ENCODE measurements around the gene OR10T2.

Gene OR10T2, protein sequence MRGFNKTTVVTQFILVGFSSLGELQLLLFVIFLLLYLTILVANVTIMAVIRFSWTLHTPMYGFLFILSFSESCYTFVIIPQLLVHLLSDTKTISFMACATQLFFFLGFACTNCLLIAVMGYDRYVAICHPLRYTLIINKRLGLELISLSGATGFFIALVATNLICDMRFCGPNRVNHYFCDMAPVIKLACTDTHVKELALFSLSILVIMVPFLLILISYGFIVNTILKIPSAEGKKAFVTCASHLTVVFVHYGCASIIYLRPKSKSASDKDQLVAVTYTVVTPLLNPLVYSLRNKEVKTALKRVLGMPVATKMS

DNA sequence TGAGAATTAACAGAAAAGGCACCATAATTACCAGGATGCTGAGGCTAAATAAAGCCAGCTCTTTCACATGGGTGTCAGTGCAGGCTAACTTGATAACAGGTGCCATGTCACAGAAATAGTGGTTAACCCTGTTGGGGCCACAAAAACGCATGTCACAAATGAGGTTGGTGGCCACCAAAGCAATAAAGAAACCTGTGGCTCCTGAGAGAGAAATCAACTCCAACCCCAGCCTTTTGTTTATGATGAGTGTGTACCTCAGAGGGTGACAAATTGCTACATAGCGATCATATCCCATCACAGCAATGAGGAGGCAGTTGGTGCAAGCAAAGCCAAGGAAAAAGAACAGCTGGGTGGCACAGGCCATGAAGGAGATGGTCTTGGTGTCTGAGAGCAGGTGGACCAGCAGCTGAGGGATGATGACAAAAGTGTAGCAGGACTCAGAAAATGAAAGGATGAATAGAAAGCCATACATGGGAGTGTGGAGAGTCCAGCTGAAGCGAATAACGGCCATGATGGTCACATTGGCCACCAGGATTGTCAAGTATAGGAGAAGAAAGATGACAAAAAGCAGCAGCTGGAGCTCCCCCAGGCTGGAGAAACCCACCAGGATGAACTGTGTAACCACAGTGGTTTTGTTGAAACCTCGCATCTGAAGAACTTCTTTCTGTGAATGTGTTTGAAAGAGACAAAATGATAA is at the start of gene OR10T2:
TSS of gene OR10T2 (minus strand) at position 649 of the 697 bp plus-strand sequence. CDS start at position 649, 0 bp downstream.
- TF ChIP-seq TCF12 (IDR thresholded peaks at IDR 0.05; ENCODE audit: low read depth) = no peak
- TF ChIP-seq, protein P1, sequence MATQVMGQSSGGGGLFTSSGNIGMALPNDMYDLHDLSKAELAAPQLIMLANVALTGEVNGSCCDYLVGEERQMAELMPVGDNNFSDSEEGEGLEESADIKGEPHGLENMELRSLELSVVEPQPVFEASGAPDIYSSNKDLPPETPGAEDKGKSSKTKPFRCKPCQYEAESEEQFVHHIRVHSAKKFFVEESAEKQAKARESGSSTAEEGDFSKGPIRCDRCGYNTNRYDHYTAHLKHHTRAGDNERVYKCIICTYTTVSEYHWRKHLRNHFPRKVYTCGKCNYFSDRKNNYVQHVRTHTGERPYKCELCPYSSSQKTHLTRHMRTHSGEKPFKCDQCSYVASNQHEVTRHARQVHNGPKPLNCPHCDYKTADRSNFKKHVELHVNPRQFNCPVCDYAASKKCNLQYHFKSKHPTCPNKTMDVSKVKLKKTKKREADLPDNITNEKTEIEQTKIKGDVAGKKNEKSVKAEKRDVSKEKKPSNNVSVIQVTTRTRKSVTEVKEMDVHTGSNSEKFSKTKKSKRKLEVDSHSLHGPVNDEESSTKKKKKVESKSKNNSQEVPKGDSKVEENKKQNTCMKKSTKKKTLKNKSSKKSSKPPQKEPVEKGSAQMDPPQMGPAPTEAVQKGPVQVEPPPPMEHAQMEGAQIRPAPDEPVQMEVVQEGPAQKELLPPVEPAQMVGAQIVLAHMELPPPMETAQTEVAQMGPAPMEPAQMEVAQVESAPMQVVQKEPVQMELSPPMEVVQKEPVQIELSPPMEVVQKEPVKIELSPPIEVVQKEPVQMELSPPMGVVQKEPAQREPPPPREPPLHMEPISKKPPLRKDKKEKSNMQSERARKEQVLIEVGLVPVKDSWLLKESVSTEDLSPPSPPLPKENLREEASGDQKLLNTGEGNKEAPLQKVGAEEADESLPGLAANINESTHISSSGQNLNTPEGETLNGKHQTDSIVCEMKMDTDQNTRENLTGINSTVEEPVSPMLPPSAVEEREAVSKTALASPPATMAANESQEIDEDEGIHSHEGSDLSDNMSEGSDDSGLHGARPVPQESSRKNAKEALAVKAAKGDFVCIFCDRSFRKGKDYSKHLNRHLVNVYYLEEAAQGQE (IDR thresholded peaks at IDR 0.05; ENCODE audit: low read depth) = no peak
- TF ChIP-seq FOXM1 (IDR thresholded peaks at IDR 0.05; ENCODE audit: borderline replicate concordance, low read depth) = no peak
- TF ChIP-seq TEAD4 (IDR thresholded peaks at IDR 0.05) = no peak
- TF ChIP-seq EP300 (IDR thresholded peaks at IDR 0.05; ENCODE audit: borderline replicate concordance) = no peak
- no peak for TF ChIP-seq CEBPB (IDR thresholded peaks at IDR 0.05)
- no peak for TF ChIP-seq TAF1 (IDR thresholded peaks at IDR 0.05; ENCODE audit: low read depth)
- TF ChIP-seq ZBTB7A (IDR thresholded peaks at IDR 0.05; ENCODE audit: low read depth) = no peak
- TF ChIP-seq, protein P2, sequence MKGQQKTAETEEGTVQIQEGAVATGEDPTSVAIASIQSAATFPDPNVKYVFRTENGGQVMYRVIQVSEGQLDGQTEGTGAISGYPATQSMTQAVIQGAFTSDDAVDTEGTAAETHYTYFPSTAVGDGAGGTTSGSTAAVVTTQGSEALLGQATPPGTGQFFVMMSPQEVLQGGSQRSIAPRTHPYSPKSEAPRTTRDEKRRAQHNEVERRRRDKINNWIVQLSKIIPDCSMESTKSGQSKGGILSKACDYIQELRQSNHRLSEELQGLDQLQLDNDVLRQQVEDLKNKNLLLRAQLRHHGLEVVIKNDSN (IDR thresholded peaks at IDR 0.05) = no peak
- no peak for TF ChIP-seq CREB1 (IDR thresholded peaks at IDR 0.05; ENCODE audit: low read depth)
- TF ChIP-seq RAD21 (IDR thresholded peaks at IDR 0.05; ENCODE audit: low read depth) = no peak
- TF ChIP-seq EGR1 (IDR thresholded peaks at IDR 0.05) = no peak
- no peak for TF ChIP-seq YY1 (IDR thresholded peaks at IDR 0.05; ENCODE audit: low read depth)
- TF ChIP-seq, protein P3, sequence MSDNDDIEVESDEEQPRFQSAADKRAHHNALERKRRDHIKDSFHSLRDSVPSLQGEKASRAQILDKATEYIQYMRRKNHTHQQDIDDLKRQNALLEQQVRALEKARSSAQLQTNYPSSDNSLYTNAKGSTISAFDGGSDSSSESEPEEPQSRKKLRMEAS (IDR thresholded peaks at IDR 0.05) = no peak

DNA sequence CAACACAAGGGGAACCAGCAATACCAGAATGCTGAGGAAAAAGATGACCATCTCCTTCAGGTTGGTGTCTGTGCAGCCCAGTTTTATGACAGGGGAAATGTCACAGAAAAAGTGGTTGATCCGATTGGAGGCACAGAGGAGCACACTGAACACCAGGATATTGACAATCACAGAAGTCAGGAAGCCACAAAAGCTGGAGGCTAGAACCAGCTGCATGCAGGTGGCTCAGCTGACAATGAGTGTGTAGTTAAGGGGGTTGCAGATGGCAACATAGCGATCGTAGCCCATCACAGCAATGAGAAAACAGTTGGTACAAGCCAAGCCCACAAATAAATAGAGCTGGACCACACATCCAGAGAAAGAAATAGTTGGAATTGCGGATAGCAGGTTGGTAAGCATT is 46.1 kb upstream of the OR10T2 start:
- no peak for TF ChIP-seq TCF12 (IDR thresholded peaks at IDR 0.05; ENCODE audit: low read depth)
- TF ChIP-seq, protein P1 (IDR thresholded peaks at IDR 0.05; ENCODE audit: low read depth) = no peak
- no peak for TF ChIP-seq TEAD4 (IDR thresholded peaks at IDR 0.05)
- no peak for TF ChIP-seq TAF1 (IDR thresholded peaks at IDR 0.05; ENCODE audit: low read depth)

DNA sequence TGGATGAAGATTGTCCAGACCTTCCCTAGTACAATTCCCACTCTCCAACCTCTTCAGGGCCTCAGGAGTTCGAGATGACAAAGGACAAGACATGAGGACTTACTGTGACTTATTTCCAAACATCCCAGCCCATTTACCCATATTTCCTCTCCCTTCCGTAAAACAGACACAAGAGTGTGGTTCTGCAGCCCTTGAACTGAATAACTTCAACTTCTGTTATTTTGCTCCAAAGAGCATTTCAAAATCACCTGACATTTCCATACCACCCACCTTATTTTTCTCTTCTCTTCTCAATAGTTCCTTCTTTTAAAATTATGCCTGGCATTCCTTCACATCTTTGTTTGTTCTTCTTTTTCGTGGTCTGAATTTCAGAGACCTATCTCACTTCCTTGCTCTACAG is 35.5 kb upstream of the OR10T2 start:
- TF ChIP-seq NFIC (IDR thresholded peaks at IDR 0.05) = no peak
- no peak for TF ChIP-seq CEBPB (IDR thresholded peaks at IDR 0.05)
- TF ChIP-seq, protein P3 (IDR thresholded peaks at IDR 0.05) = no peak
- no peak for TF ChIP-seq FOXM1 (IDR thresholded peaks at IDR 0.05; ENCODE audit: borderline replicate concordance, low read depth)
- no peak for TF ChIP-seq EP300 (IDR thresholded peaks at IDR 0.05; ENCODE audit: borderline replicate concordance)
- no peak for TF ChIP-seq ZBTB7A (IDR thresholded peaks at IDR 0.05; ENCODE audit: low read depth)
- TF ChIP-seq, protein P2 (IDR thresholded peaks at IDR 0.05) = no peak
- no peak for TF ChIP-seq TCF12 (IDR thresholded peaks at IDR 0.05; ENCODE audit: low read depth)
- no peak for TF ChIP-seq TAF1 (IDR thresholded peaks at IDR 0.05; ENCODE audit: low read depth)
- TF ChIP-seq TEAD4 (IDR thresholded peaks at IDR 0.05) = no peak
- no peak for TF ChIP-seq RAD21 (IDR thresholded peaks at IDR 0.05; ENCODE audit: low read depth)
- TF ChIP-seq CREB1 (IDR thresholded peaks at IDR 0.05; ENCODE audit: low read depth) = no peak
- TF ChIP-seq, protein P1 (IDR thresholded peaks at IDR 0.05; ENCODE audit: low read depth) = no peak
- no peak for TF ChIP-seq EGR1 (IDR thresholded peaks at IDR 0.05)
- TF ChIP-seq YY1 (IDR thresholded peaks at IDR 0.05; ENCODE audit: low read depth) = no peak

DNA sequence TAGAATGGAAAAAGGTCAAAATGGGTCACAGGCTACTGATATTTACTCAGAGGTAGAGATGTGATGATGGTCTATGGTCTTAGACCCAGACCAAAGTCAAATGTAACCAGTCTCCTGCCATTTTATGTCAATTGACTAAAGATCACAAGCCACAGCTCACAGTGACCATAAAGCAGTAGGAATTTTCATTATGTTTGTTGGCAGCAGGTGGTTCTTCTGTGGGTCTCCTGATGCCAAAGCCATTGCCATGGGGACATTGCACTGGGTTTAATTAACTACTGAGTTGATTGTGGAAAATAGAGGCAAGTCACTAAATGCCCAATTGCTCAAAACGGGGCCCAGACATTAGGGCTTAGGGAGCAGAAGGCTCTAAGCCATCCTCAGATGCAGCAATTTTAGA is 26.9 kb upstream of the OR10T2 start, which contains the start of gene OR10K2:
TSS of gene OR10K2 (minus strand) at position 101 of the 400 bp plus-strand sequence. CDS start 5,371 bp downstream, outside the sequence.
- no peak for TF ChIP-seq TEAD4 (IDR thresholded peaks at IDR 0.05)
- TF ChIP-seq CREB1 (IDR thresholded peaks at IDR 0.05; ENCODE audit: low read depth) = no peak
- TF ChIP-seq, protein P2 (IDR thresholded peaks at IDR 0.05) = no peak
- no peak for TF ChIP-seq NFIC (IDR thresholded peaks at IDR 0.05)
- no peak for TF ChIP-seq ZBTB7A (IDR thresholded peaks at IDR 0.05; ENCODE audit: low read depth)
- TF ChIP-seq RAD21 (IDR thresholded peaks at IDR 0.05; ENCODE audit: low read depth) = no peak
- TF ChIP-seq TCF12 (IDR thresholded peaks at IDR 0.05; ENCODE audit: low read depth) = no peak
- no peak for TF ChIP-seq CEBPB (IDR thresholded peaks at IDR 0.05)
- TF ChIP-seq EP300 (IDR thresholded peaks at IDR 0.05; ENCODE audit: borderline replicate concordance) = no peak
- TF ChIP-seq YY1 (IDR thresholded peaks at IDR 0.05; ENCODE audit: low read depth) = no peak
- no peak for TF ChIP-seq TAF1 (IDR thresholded peaks at IDR 0.05; ENCODE audit: low read depth)
- no peak for TF ChIP-seq FOXM1 (IDR thresholded peaks at IDR 0.05; ENCODE audit: borderline replicate concordance, low read depth)
- TF ChIP-seq, protein P1 (IDR thresholded peaks at IDR 0.05; ENCODE audit: low read depth) = no peak
- TF ChIP-seq EGR1 (IDR thresholded peaks at IDR 0.05) = no peak
- TF ChIP-seq, protein P3 (IDR thresholded peaks at IDR 0.05) = no peak

Measured in Ishikawa (cell line).